HT1080 (cell line): ENCODE results near the gene ATG10. TPM values are rescaled to one million over a fixed set of nuclear protein-coding genes. Genes with fewer than 3 reads are reported as not detected.

Source experiments
- DNase-seq: peaks from one replicate; pipeline ENCODE4 v3.0.0-alpha.2; 2015; ENCODE audit warnings: low read depth
- total RNA-seq: library from RNA; depleted of rRNA; stranded (reverse); fragments of >200 nt; shearing (Covaris generic); gene quantifications from 2 replicates; pipeline ENCODE4 v1.2.3, GENCODE V29; 2014

ATG10 gene
- total RNA-seq, 1 experiment from 2014 or later = 4.5 TPM

DNA sequence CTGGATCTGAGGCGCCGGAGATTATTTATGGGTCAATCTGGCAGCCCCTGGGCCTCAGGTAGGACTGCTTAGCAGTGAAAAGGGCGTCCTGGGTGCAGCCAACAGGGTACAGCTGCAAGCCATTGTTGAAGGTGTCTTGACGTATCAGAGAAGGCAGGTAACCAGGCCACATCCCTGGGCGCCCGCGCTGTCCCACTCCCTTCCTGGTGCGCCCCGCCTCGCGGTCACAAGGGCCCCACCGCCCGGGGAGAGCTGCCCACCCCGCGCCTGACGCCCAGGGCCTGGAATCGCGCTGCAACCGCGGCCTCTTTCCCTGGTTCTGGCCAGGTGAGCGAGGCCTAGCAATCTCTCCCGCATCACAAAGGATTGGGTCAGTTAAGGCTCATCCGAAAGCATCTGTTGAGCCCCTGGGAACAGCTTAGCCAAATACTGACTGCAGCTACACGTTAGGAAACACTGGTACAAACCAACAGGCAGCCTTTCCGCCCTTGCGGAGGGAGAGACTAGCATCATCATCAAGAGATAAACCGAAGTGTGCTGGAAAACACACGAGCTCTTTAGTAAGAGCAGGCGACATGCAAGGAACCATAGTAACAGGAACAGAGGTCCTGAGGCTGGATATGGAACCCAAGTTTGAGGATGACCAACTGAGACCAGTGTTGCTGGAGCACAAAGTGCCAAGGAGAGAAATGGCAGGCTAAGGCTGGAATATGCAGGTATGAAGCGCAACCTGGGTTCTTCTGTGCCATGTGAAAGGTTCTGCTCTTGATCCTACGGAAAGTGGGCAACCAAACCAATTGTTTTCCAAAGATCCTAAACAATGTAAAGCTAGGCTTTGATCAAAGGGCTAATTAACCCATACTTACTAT lies 302.8 kb downstream of the ATG10 start:
- DNase-seq = peak; percentile 29

DNA sequence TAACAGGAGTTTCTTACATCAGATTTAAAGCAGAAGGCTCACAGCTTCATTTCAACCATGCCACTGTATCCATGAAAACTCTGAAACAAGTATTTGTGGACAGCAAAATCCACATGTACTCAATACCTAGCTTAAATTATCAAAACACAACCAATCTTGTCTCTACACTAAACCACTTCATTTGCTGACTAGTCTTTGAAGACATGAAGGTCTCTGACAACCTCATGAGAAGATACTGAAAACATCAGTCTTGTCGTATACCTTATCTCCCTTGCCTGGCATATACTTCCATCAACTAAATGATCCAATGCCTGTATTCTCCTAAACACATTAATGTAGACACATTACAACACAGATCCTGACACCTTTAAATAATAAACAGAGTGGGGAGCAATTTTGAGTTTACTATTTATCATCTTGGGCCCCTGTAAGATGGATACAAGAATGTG lies 303.4 kb downstream of the ATG10 start:
- DNase-seq = peak; percentile 18

DNA sequence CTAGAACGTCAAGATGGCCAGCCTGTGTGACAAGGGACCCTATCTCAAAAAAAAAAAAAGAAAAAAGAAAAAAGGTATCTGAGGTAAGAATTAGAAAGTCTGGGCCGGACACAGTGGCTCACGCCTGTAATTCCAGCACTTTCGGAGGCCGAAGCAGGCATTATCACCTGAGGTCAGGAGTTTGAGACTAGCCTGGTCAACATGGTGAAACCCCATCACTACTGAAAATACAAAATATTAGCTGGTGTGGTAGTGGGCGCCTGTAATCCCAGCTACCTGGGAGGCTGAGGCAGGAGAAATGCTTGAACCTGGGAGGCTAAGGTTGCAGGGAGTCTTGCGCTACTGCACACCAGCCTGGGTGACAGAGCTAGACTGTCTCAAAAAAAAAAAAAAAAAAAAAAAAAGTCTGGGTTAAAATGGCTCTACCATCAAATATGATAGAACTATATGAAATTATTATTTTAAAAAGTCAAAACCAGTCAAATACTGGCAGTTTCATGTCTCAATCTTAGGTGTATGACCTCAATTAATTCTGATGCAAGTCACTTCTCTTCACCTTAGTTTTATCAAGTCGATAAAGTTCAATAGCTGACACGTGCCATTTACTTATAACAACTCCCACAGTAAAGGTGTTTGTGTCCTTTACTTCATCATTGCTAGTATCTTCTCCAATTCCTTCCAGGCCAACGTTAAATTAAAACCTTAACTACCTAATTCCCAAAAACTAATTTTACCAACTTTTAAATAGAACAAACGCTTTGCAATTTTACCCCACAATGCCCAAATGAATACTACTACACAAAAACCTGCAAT lies 305.2 kb downstream of the ATG10 start:
- no peak for DNase-seq

DNA sequence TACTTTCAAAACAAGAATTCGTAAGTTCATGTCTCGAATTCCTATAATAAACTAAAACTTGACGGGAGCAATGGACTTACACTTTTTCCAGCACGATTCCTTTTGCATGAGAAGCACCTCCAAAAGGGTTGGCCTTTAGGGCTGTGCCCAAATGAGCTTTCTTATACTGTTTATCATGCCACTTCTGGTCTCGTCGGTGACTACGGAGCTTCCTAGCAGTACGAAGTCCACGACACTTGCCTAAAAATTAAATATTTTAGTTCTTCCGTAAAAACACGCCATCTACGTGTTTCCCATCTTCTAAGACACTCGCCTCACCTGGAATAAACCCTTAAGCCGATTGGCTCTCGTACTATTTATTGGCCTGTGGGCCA lies 305.8 kb downstream of the ATG10 start:
- no peak for DNase-seq

DNA sequence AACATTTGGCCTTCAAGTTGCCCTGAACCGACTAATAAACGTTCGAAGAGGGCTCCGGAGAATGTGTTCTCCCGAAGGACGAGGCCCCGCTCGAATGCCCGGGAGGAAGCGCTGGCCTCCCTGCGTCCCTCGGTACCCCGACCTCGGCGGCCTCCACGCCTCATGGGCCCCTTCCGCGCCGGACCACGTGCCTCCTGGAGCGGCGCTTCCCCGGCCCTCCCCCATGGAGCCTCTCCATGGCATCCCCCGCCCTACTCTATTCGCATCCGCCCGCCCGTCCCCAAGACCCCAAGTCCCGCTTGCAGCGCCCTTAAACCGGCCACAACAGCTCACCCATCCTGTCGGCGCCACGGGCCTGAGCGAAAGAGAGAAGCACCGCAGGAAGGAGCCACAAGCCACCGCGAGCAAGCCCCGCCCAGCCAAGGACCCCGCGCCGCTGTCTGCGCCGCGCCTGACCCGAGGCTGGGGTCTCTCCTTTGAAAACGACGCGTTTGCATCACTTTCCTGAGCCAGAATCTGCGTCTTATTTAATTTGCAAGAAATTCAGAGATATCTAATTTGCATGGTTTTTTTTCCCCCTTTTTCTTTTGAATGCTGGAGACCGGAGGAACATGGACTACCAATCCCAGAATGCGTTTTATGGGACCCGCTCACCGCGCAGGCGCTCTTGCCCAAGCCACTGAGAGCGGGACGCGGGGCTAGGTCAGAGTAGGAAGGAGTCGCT lies 306.3 kb downstream of the ATG10 start, which contains the start of gene RPS23:
Gene RPS23, minus strand, starts transcription at position 368 of the 724 bp plus-strand sequence. Its CDS starts 31 bp downstream, at position 337.
- DNase-seq = peak; percentile 86

DNA sequence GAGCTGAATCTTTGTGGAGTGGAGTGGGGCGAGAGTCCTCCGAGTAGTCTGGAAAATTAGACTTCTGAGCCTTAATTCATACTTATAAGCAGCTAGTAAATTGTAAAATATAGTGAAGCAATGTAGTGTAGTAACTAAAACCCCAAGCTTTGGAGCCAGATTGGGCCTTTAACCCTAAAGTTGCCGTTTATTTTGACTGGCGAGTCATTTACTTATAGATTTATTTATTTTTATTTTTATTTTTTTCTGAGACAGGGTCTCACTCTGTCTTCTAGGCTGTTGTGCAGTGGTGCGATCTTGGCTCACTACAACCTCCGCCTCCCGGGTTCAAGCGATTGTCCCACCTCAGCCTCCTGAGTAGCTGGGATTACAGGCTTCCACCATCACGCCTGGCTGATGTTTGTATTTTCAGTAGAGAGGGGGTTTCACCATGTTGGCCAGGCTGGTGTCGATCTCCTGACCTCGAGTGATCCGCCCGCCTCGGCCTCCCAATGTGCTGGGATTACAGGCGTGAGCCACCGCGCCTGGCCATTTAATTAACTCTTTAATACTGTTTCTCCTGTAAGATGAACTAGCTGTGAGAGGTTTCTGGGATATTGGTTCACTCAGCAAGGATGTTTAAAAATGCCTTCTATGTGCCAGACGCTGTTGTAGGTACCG lies 307.0 kb downstream of the ATG10 start:
- no peak for DNase-seq

DNA sequence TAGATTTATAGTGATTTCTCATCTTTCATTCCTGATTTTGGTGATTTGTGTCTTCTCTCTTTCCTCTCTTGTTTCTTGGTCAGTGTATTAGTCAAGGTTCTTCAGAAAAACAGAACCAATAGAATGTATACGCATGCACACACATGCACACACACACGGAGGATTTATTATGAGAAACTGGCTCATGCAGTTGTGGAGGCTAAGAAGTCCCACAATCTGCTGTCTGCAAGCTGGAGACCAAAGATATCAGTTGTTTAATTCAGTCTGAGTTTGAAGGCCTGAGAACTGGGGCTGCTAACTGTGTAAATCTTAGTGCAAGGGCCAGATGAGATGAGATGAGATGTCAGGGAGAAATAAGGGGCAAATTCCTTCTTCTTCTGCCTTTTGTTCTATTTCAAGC lies 312.1 kb downstream of the ATG10 start:
- no peak for DNase-seq

DNA sequence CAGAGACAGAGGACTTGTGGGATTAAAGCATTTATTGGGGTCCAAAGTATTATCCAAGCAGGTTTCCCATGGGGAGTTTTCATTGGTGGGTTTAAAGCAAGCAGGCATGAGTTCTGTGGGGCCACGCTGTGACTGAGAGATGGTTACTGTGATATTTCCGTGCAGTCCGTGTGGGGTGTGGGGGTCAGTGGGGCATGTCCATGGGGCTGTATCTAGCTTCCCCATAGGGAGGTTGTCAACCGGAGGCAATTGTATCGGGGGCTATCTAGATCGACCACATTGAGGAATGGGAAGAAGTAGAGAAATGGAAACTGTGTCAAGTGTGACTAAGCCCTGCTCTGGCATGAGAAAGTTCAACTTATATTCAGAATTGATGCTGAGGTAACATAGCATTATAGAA lies 313.4 kb downstream of the ATG10 start:
- no peak for DNase-seq

DNA sequence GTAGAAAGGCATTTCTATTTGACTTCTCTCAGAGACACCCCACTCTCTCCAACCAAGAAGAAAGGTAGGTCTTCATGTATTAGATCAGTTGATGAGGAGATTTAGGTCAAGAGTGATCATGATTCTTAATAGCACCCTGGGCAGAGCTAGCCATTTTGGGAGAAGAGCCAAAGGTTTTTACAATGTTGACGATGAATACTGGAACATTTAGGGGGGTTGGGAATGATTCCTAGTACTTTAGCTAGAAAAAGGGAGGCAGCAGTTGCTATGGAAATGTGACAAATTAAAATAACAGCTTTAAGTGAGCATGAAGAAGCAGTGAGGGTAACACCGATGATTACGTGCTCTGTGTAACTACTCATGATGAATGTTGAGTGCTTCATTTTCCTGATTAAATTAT lies 315.8 kb downstream of the ATG10 start:
- no peak for DNase-seq

DNA sequence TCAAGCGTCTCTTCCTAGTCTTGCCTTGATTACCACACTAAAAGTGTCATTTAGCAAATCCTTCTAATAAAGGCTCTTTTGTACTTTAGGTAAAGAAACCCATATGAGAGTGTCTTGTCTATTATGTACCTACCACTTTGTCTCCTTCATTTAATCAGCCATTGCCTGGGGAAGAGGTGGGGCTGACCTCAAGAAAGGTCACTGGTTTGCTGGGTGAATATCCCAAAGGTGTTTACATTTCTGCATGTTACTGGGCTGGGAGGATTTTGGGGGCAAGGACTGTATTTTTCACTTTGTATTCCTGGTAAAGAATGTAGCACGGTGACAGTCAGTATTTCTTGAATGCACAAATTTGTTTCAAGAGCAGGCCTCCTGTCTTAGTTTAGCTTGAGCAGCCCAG lies 318.2 kb downstream of the ATG10 start:
- no peak for DNase-seq

DNA sequence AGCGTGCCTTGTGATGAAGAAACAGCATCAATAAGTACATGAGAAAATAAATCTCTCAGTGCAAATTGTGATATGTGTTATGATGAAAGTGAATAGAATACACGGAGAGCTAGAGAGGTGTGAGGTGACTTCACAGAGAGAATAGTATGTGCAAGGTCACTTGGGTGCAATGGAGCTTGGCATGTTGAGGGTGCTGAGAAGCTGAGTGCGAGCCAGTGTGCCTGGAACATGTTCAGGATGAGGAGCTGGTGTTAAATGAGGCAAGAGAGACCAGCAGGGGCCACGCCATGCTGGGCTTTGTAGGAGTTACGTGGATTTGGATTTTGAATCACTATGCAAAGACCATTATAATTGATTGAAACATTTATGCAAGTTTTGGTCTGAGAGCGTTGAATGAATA lies 319.1 kb downstream of the ATG10 start:
- DNase-seq = no peak

DNA sequence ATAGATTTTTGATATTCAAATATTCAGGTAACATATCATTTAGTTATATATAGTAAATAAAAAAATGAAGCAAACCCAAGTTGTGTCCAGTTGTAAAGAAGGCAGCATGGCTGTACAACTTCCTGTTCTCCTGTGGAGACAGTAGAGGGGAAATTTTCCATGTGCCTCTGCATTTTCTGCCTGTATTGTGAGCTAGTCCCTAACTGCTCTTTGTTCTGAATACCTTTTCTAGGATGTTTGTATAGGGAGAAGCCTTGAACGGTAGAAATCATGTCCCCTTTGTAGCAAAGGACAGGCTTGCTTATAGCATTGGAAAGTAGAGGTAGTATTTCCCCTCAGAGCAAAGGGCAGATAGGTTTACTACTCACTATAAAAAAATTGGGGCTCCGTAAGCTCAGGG lies 319.6 kb downstream of the ATG10 start:
- no peak for DNase-seq

DNA sequence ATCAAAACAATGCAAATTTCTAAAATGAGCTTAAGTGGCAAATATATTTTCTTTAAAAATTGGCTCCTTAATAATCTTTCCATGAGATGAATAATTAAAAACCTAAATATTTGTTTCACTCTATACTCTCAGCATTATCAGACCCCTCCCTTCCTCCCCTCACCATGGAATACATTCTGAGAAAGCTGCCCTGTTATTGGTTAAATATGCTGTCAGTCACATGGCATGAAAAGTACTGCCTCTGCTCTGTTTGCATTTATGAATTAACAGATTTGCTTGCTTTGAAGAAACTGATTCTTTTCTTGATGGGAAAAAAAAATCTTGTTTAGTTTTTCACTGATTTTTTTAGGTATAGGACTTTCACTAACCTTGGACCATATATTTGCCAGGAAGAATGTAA lies 323.3 kb downstream of the ATG10 start:
- DNase-seq = no peak

DNA sequence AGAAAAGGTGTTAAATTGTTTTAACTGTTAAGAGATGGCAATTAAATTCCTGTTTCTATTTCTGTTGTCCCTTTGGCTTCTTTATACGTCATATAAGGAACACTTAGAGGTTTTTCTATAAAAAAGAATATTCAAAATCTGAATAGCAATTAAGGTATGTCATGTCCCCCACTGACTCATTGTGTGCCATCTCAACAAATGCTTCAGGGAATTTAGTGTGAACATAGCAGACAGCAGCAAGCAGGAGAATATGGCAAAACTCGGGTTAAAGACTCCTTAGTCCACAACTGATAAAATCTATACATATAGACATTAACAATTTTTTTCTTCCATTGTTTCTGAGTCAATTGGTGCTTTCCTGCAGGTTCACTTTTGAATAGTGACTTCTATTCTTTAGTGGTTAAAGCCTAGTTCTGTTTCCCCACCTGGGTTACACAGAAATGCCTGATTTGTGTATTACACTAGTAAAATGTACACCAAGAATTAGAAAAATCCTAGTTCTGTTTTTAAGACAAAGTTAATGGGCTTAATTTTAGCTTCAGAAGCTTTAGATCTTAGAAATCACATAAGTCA lies 324.2 kb downstream of the ATG10 start:
- DNase-seq = no peak

DNA sequence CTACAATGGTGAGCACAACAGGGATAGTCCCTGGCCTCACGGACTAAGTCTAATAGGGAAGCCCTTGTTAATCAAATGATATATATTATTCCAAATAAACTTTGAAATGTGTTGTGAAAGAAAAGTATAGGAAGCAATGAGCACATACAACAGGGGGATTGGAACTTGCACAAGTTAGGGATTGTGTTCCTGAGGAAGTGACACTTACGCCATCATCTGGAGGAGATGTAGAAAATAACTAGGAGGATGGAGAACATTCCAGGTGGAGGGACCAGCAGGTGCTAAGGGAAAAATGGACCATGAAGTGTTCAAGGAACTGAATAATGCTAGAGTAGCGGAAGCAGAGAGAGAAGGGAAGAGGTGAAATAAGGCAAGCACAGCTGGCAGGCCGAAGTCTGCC lies 325.1 kb downstream of the ATG10 start:
- no peak for DNase-seq

DNA sequence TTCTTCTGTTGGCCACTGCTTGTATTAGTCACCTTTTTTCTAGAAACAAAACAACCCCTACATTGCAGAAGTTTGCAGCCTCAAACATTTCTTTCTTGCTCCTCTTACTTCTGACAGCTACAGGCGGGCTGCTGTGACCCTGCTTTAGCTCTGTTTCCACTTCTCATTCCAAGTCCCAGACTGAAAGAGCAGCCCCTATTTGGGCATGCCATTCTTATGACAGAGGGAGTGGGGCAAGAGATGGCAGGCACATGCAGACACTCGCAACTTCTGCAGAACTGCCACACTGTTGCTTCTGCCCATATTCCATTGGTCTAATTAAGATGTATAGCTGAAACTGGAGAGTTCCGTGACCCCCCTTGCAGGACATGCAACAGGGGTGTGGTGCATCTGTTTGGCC lies 325.9 kb downstream of the ATG10 start:
- DNase-seq = no peak

DNA sequence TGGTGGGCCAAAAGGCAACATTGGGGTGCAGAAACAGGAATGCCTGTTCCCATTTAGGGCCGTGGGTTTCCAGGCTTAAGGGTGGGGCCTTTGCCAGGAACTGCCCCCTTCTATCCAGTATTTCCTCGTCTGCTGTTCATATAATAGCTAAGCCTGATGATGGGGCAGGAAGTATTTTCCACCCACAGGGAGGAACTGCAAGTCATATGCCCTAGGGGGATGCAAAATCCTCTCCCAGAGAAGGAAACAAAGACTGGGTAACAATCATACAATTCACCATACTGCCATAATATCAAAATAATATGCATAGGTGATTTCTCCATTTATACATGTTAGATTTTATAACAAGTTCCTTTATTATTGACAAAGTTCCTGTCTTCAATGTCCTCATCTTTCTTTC lies 326.8 kb downstream of the ATG10 start:
- DNase-seq = no peak

DNA sequence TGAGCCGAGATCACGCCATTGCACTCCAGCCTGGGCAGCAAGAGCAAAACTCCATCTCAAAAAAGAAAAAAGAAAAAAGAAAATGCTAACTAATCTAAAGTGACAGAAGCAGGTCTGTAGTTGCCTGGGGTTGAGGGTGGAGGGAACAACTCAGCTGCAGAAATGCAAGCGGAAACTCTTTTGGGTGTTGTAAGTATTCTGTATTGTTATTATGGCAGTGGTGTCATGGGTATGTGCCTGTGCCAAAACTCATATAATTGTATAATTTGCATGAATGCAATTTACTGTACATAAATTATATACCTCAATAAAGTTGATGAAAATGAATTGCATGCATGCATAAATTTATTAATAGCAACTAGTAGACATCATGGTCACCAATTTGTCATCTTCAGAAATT lies 329.4 kb downstream of the ATG10 start:
- DNase-seq = no peak
